T-helper 17 cell (primary cell): ENCODE data around the gene TTLL13. TPM values are rescaled to one million over a fixed set of nuclear protein-coding genes. Genes with fewer than 3 reads are reported as not detected.
A peak's percentile ranks its signal among the peaks of the same experiment; 100 is the strongest.
"Not testable (repeated sequence)": the region's sequence is repeated elsewhere in the genome, so short reads cannot be mapped to it uniquely, and the experiment has no call there.

Experiments used
- ATAC-seq: fragments of 150-1000 bp; cut with Tn5 transposase; 2 replicates; pipeline ENCODE4 v1.10.0; 2021; ENCODE audit warnings: mild to moderate bottlenecking, moderate library complexity
- DNase-seq, 3 donors: peaks; one replicate each; pipeline versions ENCODE4 v3.0.0 to v3.0.0-alpha.2; 2020 to 2021
- H3K9me3 ChIP-seq: one replicate; pipeline ENCODE4 v1.7.0; 2013; ENCODE audit warnings: low read length, mild to moderate bottlenecking; ENCODE audit not compliant: control insufficient read depth, poor library complexity, severe bottlenecking
- H3K27ac Mint-ChIP-seq: one replicate; pipeline ENCODE4 v1.8.0; 2022; ENCODE audit warnings: mild to moderate bottlenecking, moderate library complexity, mixed read lengths
- H3K27me3 Mint-ChIP-seq: one replicate; pipeline ENCODE4 v1.8.0; 2022; ENCODE audit warnings: mixed read lengths
- H3K36me3 Mint-ChIP-seq: one replicate; pipeline ENCODE4 v1.8.0; 2022; ENCODE audit warnings: low read depth, mixed read lengths
- H3K4me1 Mint-ChIP-seq: one replicate; pipeline ENCODE4 v1.8.0; 2022; ENCODE audit warnings: mild to moderate bottlenecking, mixed read lengths
- H3K4me3 Mint-ChIP-seq: one replicate; pipeline ENCODE4 v1.8.0; 2022; ENCODE audit warnings: mild to moderate bottlenecking, moderate library complexity, mixed read lengths
- total RNA-seq, 4 donors: library from RNA in 2 of 4; stranded (reverse) in 2 of 4; gene quantifications; one replicate each; pipeline ENCODE4 v1.2.3 and lab custom pipeline; 2022 to 2026

TTLL13 gene
- total RNA-seq, 2 donors from 2014 or later, result 0.29 TPM; not detected in 1

DNA sequence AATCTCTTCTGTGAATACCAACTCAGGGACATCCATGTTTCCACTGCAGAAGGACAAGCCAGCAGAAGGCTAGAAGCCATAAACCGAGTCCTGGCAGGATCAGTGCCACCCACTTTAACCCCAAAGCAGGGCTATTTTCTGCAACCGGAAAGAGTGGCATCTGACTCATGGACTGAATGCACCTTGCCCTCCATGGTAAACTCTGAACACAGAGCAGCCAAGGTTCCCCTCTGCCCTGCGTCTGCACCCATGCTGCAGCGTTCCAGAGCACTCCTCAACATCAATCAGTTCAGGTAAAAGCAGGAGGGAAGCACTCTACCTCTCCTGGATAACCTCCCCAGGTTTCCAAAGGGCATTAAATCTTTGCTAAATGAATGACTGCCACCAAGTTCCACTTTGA, 15.3 kb downstream of the TTLL13 start:
- Mint-ChIP-seq H3K4me1 (peaks cover 38% of the 10 kb centered on the region), H3K27me3 (no peaks in the 10 kb centered on the region), H3K36me3 (peaks cover 8% of the 10 kb centered on the region), H3K27ac (peak overlapping the region; percentile 98), H3K4me3 (peak overlapping the region; percentile 96)
- DNase-seq, result peak in 1 of 3 donors; percentile 14
- no peak for ATAC-seq
- H3K9me3 ChIP-seq, result no peaks in the 10 kb centered on the region

DNA sequence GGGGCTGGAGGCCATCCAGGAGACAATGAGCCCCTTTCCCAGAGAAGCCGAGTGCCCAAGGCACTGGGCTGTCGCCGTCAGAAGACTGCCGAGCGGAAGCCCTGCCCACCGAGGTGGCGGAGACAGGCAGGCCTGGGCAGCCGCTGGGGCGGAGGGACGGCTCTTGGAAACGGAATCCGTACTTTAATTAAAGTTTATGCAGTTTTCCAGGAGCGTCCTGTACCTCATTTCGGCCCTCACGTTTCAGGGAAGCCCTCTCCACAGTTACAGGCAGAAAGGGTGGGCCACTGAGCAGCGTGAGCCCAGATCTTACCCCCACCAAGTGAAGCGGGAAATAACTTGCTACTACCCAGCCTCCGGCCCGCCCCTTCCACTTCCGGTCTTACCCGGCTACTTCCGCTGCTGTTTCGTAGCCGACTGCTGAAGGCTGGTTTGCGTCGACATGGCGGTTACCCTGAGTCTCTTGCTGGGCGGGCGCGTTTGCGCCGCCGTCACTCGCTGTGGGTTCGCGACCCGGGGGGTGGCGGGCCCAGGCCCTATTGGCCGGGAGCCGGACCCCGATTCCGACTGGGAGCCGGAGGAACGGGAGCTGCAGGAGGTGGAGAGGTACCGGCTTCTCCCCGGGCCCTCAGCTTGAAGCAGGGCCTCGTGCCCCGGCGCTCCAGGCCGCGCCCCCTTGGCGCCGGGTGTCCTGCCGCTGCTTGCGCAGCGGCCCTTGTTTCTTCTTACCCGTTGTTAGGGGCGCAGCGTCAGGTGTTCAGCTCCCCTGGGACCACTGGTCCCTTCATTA, 16.1 kb downstream of the TTLL13 start, which contains the start of gene NGRN:
Gene NGRN, plus strand, starts transcription at position 402 of the 790 bp plus-strand sequence. Its CDS starts 41 bp downstream, at position 443.
- Mint-ChIP-seq H3K27ac (peak within 1 kb of the TSS; percentile 98), H3K4me1 (peaks cover 46% of the 10 kb centered on the region), H3K27me3 (no peaks in the 10 kb centered on the region), H3K4me3 (peak within 1 kb of the TSS; percentile 96), H3K36me3 (peaks cover 11% of the 10 kb centered on the region)
- DNase-seq (peak; percentile 78 to 83 (median 83)), ATAC-seq (peak; percentile 89)
- no peaks in the 10 kb centered on the region for H3K9me3 ChIP-seq

DNA sequence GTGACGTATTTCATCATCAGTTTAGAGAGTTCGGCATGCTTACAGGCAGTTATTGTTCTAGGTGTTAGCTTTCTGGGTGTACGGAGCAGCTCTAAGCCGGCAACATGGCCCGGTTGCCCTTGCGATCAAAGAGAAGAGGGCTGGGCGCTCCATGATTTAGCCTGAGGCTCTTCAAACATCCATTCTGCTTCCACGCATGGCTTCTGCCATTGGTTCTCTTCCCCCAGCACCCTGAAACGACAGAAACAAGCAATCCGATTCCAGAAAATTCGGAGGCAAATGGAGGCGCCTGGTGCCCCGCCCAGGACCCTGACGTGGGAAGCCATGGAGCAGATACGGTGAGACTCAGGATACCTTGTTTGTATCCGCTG, 16.7 kb downstream of the TTLL13 start:
- H3K4me3 Mint-ChIP-seq, result peak overlapping the region; percentile 96
- H3K4me1 Mint-ChIP-seq, result peaks cover 49% of the 10 kb centered on the region
- peak; percentile 49 for ATAC-seq
- DNase-seq, result peak in 2 of 3 donors; percentile 34 to 37
- H3K27ac Mint-ChIP-seq, result peak overlapping the region; percentile 98
- H3K9me3 ChIP-seq, result no peaks in the 10 kb centered on the region
- no peaks in the 10 kb centered on the region for H3K27me3 Mint-ChIP-seq
- H3K36me3 Mint-ChIP-seq, result peaks cover 11% of the 10 kb centered on the region

DNA sequence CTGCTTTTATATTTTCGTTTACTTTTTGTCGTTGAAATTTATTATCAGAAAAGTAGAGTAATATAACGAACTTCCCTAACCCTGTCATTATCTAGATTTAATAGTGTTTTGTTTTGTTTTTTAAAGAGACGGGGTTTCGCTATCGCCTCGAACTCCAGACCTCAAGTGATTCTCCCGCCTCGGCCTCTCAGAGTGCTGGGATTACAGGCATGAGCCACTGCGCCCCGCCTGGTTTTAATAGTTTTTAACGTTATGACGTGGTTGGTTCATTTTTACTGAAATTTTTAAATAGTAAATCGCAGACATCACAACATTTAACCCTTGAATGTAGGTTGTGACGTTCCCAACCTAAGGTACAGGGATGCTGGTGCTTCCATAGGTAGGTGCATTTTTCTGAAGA, 17.1 kb downstream of the TTLL13 start:
- no peak for ATAC-seq
- Mint-ChIP-seq H3K36me3 (peaks cover 13% of the 10 kb centered on the region), H3K27ac (peak overlapping the region; percentile 98), H3K4me3 (peak overlapping the region; percentile 96), H3K27me3 (no peaks in the 10 kb centered on the region), H3K4me1 (peaks cover 53% of the 10 kb centered on the region)
- no peaks in the 10 kb centered on the region for H3K9me3 ChIP-seq
- no peak for DNase-seq

DNA sequence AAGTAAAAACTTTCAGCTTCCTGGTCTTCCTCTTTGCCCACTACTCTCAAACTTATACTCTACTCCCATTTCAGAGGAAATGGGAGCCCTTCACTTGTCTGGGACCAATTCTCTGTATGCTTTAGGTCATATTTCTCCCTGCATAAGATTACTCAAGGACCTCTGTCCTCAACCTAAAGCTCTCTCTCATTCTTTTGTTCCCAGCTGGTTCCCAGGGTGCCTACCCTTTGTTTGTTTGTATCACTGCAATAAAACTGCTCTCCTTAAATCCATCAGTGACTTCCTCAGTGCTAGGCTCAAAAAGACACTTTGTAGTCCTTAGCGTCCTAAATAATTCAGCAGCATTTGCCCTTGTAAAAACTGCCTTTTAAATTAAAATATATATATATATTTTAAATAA, 19.1 kb downstream of the TTLL13 start:
- no peak for ATAC-seq
- peak overlapping the region; percentile 96 for H3K4me3 Mint-ChIP-seq
- no peaks in the 10 kb centered on the region for H3K27me3 Mint-ChIP-seq
- peaks cover 59% of the 10 kb centered on the region for H3K4me1 Mint-ChIP-seq
- H3K36me3 Mint-ChIP-seq, result peaks cover 17% of the 10 kb centered on the region
- H3K9me3 ChIP-seq, result no peaks in the 10 kb centered on the region
- DNase-seq, result no peak
- peak overlapping the region; percentile 98 for H3K27ac Mint-ChIP-seq

DNA sequence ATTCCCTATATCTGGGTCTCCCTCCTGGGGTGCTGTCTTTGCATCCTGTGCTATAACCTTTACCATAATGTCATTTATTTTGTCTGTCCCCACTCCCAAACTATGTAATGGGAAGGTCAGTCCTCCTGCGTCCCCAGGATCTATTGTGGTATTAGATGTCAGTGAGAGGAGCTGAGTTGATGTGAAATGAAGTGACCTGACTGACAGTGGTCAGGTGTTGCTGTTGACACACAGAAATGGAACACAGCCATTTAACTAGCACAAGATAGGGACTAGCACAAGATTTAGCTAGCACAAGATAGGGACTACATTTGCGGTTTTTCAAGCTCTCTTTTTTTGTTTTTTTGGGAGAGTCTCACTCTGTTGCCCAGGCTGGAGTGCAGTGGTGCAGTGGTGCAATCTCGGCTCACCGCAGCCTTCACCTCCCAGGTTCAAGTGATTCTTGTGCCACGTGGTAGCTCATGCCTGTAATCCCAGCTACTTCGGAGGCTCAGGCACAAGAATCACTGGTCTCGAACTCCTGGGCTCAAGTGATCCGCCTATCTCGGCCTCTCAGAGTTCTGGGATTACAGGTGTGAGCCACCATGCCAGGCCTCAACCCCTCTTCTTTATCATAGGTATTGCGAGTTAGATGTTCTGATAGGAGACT, 21.3 kb downstream of the TTLL13 start:
- no peak for ATAC-seq
- peak overlapping the region; percentile 67 for H3K27ac Mint-ChIP-seq
- peaks cover 53% of the 10 kb centered on the region for H3K4me1 Mint-ChIP-seq
- no peaks in the 10 kb centered on the region for H3K9me3 ChIP-seq
- no peak overlapping the region for H3K4me3 Mint-ChIP-seq
- DNase-seq, result no peak
- H3K27me3 Mint-ChIP-seq, result no peaks in the 10 kb centered on the region
- H3K36me3 Mint-ChIP-seq, result peaks cover 18% of the 10 kb centered on the region

DNA sequence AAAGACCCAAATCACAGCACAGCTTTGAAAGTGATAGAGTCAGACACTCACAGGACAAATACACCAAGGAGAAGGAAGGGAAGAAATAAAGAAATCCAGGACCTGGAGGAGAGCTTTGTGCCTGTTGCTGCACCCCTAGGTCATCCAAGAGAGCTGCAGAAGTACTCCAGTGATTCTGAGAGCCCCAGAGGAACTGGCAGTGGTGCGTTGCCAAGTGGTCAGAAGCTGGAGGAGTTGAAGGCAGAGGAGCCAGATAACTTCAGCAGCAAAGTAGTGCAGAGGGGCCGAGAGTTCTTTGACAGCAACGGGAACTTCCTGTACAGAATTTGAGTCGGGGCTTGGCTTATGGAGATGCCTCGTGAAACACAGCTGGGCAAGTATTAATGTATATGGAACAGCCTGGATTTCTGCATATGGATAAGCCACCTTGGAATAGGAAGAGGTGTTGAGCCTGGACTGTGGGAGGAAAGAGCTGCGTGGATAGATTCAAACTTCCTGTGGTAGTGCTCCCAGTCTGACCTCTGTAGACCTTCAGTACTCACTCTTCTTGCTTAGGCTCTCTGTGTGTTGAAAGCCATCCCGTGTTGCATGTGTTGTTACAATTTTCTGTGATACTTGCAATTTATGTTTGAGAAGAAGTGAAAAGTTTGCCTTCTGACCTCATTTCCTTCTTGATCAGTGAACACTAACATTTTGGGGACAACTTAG, 22.3 kb downstream of the TTLL13 start:
- peaks cover 48% of the 10 kb centered on the region for H3K4me1 Mint-ChIP-seq
- H3K4me3 Mint-ChIP-seq, result no peak overlapping the region
- no peaks in the 10 kb centered on the region for H3K27me3 Mint-ChIP-seq
- DNase-seq (no peak), ATAC-seq (no peak)
- H3K9me3 ChIP-seq, result no peaks in the 10 kb centered on the region
- H3K27ac Mint-ChIP-seq, result peak overlapping the region; percentile 67
- peaks cover 18% of the 10 kb centered on the region for H3K36me3 Mint-ChIP-seq

DNA sequence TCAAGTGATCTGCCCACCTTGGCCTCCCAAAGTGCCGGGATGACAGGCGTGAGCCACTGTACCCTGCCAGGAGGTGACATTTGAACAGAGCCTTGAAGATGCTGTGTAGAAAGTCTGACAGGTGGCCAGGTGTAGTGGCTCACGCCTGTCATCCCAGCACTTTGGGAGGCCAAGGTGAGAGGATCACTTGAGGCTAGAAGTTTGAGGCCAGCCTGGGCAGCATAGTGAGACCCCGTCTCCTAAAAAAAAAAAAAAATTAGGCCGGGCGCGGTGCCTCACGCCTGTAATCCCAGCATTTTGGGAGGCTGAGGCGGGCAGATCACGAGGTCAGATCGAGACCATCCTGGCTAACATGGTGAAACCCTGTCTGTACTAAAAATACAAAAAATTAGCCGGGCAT, 29.1 kb downstream of the TTLL13 start:
- not testable (repeated sequence) for DNase-seq, H3K27me3 Mint-ChIP-seq, H3K4me1 Mint-ChIP-seq, H3K4me3 Mint-ChIP-seq, ATAC-seq, H3K9me3 ChIP-seq, H3K36me3 Mint-ChIP-seq, H3K27ac Mint-ChIP-seq

DNA sequence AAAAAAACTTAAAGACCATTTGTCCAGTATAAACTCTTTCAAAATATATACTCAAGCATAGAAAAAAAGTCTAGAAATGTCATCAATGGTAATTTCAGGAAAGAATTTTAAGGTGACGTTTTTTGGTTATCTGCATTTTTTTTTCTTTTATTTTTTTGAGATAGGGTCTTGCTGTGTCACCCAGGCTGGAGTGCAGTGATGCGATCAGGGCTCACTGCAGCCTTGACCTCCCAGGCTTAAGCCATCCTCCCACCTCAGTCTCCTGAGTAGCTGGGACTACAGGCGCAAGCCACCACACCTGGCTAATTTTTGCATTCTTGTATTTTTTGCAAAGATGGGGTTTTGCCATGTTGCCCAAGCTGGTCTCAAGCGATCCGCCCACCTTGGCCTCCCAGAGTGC, 31.4 kb downstream of the TTLL13 start:
- ATAC-seq, H3K4me3 Mint-ChIP-seq, H3K36me3 Mint-ChIP-seq, H3K4me1 Mint-ChIP-seq, H3K27ac Mint-ChIP-seq, DNase-seq, H3K27me3 Mint-ChIP-seq, H3K9me3 ChIP-seq: not testable (repeated sequence)

DNA sequence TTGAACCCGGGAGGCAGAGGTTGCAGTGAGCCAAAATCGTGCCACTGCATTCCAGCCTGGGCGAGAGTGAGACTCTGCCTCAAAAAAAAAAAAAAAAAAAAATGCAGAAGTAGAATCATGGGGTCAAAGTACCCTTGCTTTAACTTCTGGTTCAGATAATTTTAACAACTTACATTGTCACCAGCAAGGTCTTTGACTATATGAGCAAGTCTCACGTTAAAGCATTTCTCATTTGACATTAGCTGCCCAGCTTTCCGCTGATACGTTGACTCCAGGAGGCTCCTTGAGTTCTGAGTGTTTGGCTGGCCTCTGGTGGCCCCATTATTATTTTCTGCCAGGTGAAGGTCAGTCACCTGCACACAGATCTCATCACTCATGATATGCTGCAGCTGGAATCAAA, 32.3 kb downstream of the TTLL13 start:
- not testable (repeated sequence) for H3K36me3 Mint-ChIP-seq, DNase-seq, H3K27ac Mint-ChIP-seq, H3K9me3 ChIP-seq, H3K27me3 Mint-ChIP-seq, ATAC-seq, H3K4me3 Mint-ChIP-seq, H3K4me1 Mint-ChIP-seq

DNA sequence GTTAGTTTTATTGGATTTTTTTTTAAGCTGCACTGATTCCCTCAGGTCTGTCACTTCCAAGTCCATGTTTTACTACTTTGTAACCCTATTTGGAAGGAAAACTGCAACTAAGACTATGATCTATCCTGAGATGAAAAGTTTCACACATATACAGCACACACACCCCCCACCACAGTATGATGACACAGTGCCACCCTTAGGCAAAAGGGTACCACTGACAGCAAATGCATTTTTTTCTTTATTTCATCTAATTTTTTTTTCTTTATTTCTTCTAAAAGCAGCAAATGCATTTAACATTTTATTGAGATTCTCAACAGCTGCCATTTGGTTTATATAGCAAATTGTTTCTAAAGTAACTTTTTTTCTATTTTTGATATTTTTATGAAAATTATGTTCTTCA, 37.3 kb downstream of the TTLL13 start:
- DNase-seq, result no peak
- no peak overlapping the region for H3K27ac Mint-ChIP-seq

DNA sequence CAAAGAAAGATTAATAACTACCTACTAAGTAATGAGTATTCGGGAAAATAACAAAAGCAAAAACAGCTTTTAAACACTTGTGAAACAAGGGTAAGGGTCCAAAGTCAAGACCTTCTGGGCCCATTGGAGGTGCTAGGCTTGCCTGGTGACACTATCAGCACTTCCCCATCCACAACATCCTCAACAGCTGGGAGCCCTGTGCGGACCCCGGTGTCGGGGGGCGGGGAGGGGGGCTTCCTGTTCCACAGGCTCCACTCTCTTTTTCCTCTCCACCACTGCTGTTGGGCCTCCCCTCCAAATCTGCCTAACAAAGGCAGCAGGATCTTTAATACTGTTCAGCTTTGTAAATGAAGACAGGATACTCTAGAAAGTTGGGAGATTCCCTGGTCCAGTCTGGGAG, 37.7 kb downstream of the TTLL13 start:
- Mint-ChIP-seq H3K27me3 (no peaks in the 10 kb centered on the region), H3K36me3 (no peaks in the 10 kb centered on the region), H3K4me3 (no peak overlapping the region), H3K27ac (no peak overlapping the region), H3K4me1 (no peaks in the 10 kb centered on the region)
- no peaks in the 10 kb centered on the region for H3K9me3 ChIP-seq
- no peak for ATAC-seq
- no peak for DNase-seq

More for the DNA sequence above, 37.3 kb downstream of the TTLL13 start:
- Mint-ChIP-seq H3K4me1 (no peaks in the 10 kb centered on the region), H3K36me3 (no peaks in the 10 kb centered on the region), H3K4me3 (no peak overlapping the region), H3K27me3 (no peaks in the 10 kb centered on the region)
- no peaks in the 10 kb centered on the region for H3K9me3 ChIP-seq
- peak; percentile 85 for ATAC-seq

DNA sequence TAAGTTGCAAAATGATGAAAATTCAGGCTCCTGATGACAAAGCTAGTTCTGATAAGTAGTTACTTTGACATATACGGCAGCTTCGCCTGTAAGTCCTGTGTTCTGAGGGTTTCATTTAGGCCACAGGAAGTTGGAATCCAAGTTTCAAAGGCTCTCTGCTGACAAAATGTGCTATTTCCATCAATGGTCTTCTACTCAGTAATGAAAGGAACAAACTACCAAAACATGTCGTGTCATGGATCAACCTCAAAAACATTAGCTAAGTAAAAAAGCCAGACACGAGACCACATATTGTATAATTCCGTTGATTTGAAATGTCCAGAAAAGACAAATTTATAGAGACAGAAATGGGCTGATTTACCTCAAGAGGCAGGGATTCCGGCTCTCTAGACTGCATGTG, 38.6 kb downstream of the TTLL13 start:
- no peaks in the 10 kb centered on the region for H3K9me3 ChIP-seq
- no peak overlapping the region for H3K27ac Mint-ChIP-seq
- no peak overlapping the region for H3K4me3 Mint-ChIP-seq
- no peaks in the 10 kb centered on the region for H3K36me3 Mint-ChIP-seq
- H3K4me1 Mint-ChIP-seq, result no peaks in the 10 kb centered on the region
- no peak for ATAC-seq
- no peaks in the 10 kb centered on the region for H3K27me3 Mint-ChIP-seq
- DNase-seq, result no peak
